Spleen (tissue), 11 donors: ENCODE measurements around the gene PTPRO. TPM values are rescaled to one million over a fixed set of nuclear protein-coding genes. Genes with fewer than 3 reads are reported as not detected.

Source experiments
- DNase-seq: peaks from one replicate; pipeline ENCODE4 v3.0.0-alpha.2; 2020
- H3K27ac ChIP-seq, 8 donors: fragments of 200-600 bp; sonication (generic) in 7 of 8; 1 replicate in 4 of 8; 2 replicates in 4 of 8; pipeline versions ENCODE4 v1.5.0 to v1.8.0; 2016 to 2021; ENCODE audit warnings: inconsistent platforms in 4 of 8, mild to moderate bottlenecking in 4 of 8, moderate library complexity in 1 of 8
- H3K27me3 ChIP-seq, 7 donors: fragments of 200-600 bp; sonication (generic) in 6 of 7; replicated peaks in 1 of 7; 1 replicate in 4 of 7; 2 replicates in 3 of 7; pipeline versions ENCODE4 v1.5.0 to v1.8.0; 2016 to 2021; ENCODE audit warnings: inconsistent platforms in 3 of 7, mild to moderate bottlenecking in 1 of 7
- H3K36me3 ChIP-seq, 6 donors: fragments of 200-600 bp; sonication (generic) in 5 of 6; 1 replicate in 4 of 6; 2 replicates in 2 of 6; pipeline versions ENCODE4 v1.5.0 to v1.8.0; 2016 to 2021; ENCODE audit warnings: inconsistent platforms in 2 of 6
- H3K4me1 ChIP-seq, 6 donors: fragments of 200-600 bp; sonication (generic) in 5 of 6; 1 replicate in 3 of 6; 2 replicates in 3 of 6; pipeline versions ENCODE4 v1.5.0 to v1.8.0; 2016 to 2021; ENCODE audit warnings: inconsistent platforms in 3 of 6
- H3K4me3 ChIP-seq, 8 donors: fragments of 200-600 bp; sonication (generic) in 7 of 8; 1 replicate in 4 of 8; 2 replicates in 4 of 8; pipeline versions ENCODE4 v1.5.0 to v1.8.0; 2016 to 2021; ENCODE audit warnings: inconsistent platforms in 4 of 8, mild to moderate bottlenecking in 4 of 8, moderate library complexity in 2 of 8
- H3K9me3 ChIP-seq, 8 donors: fragments of 200-600 bp; sonication (generic) in 7 of 8; 1 replicate in 4 of 8; 2 replicates in 4 of 8; pipeline versions ENCODE4 v1.5.0 to v1.8.0; 2016 to 2021; ENCODE audit warnings: inconsistent platforms in 4 of 8
- POLR2A ChIP-seq, 3 donors: fragments of 450-650 bp; IDR thresholded peaks; one replicate each; pipeline ENCODE4 v1.5.1; 2017; ENCODE audit warnings: antibody characterized with exemption in 3 of 3, mild to moderate bottlenecking in 1 of 3
- POLR2AphosphoS5 ChIP-seq, 3 donors: sonication (generic); formaldehyde crosslinking; IDR thresholded peaks; one replicate each; pipeline ENCODE4 v1.5.1; 2017; ENCODE audit warnings: antibody characterized with exemption in 3 of 3
- WGBS, 5 donors: extraction: QIAGEN DNeasy Blood & Tissue Kit in 3 of 5; methylation state at CpG; one replicate each; pipeline versions ENCODE4 v1.1.5 to v1.1.7; 2013 to 2018; 5-methylcytosine and 5-hydroxymethylcytosine counted together
- intact Hi-C: fragments of 100-400 bp; cut with DNase I; formaldehyde crosslinking; loops from one replicate; pipeline ENCODE4 v1.15.0; 2023; ENCODE audit warnings: low total_unique reads
- polyA plus RNA-seq, 3 donors: library from polyadenylated mRNA; stranded (reverse); fragments of 200-250 nt; gene quantifications; one replicate each; pipeline ENCODE4 v1.2.1, GENCODE V29; 2013
- total RNA-seq, 7 donors: library from RNA; depleted of rRNA in 3 of 7; stranded (reverse); fragments of >200 nt in 3 of 7; fragmentation: NEBNext Ultra II Directional in 4 of 7; extraction: Animal tissue kit (Norgen Biotek cat#: 25700) in 4 of 7; gene quantifications; one replicate each; pipeline versions ENCODE4 v1.1.0 to v1.2.1, GENCODE V29; 2016 to 2021
- TF ChIP-seq, protein P1 (sequence below), 11 experiments: fragments of 200-600 bp in 7 of 11; fragments of 450-650 bp in 4 of 11; sonication (generic) in 4 of 11; IDR thresholded peaks in 8 of 11; conservative IDR thresholded peaks in 3 of 11; 1 replicate in 7 of 11; 2 replicates in 4 of 11; pipeline versions ENCODE4 v1.4.0 to v1.8.0; 2016 to 2021; ENCODE audit warnings: antibody characterized with exemption in 11 of 11, inconsistent platforms in 4 of 11, mild to moderate bottlenecking in 1 of 11
- donor health status: healthy with polysubstance abuse.
- donor health status: DM: no; HTN: no; CAD: no; lungs with moderate emphysema.
- donor health status: DM: no; HTN: no; CAD: no.
- donor health status: Bipolar disorder and iron deficiency.
- donor health status: healthy.
- donor health status: DM: no; HTN: no; CAD: no.
- donor health status: DM: yes; HTN: yes; CAD: no.

The PTPRO gene
- total and polyA plus RNA-seq, 10 donors, result 2.3 to 12.2 (median 5.6) TPM

DNA sequence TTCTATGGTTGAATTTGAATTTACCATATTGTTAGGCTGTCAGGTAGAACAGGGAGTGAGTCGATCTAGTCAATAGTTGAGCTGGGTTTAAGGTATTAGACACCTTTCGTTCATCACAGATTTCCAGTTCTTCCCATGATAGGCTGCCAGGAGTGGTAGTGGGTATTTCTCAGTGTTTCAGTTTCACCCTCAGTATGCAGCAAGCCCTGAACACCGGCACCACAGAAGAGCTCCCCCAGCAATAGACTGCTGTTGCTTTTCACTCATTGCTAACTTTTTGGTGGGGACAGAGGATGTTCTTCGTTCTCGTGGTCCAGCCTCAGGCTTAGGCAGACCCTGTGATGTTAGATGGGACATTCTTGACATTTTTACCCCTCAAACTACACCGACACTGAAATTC is 164.6 kb downstream of the PTPRO start:
- peaks cover 0 to 1% (median 0%) of the 10 kb centered on the region in 8 donors for H3K9me3 ChIP-seq
- DNase-seq, result no peak
- WGBS, 5 donors, result 83 to 87% (median 83%) methylated on average over 6 of the region's 6 CpGs
- intact Hi-C loops, result no loop called here
- no peaks in the 10 kb centered on the region for H3K36me3 ChIP-seq
- no peak overlapping the region for H3K27ac ChIP-seq
- H3K4me3 ChIP-seq, result no peak overlapping the region
- H3K4me1 ChIP-seq, result no peaks in the 10 kb centered on the region
- TF ChIP-seq POLR2AphosphoS5 (IDR thresholded peaks at IDR 0.05), result no peak
- no peak for TF ChIP-seq POLR2A (IDR thresholded peaks at IDR 0.05)
- TF ChIP-seq, protein P1, sequence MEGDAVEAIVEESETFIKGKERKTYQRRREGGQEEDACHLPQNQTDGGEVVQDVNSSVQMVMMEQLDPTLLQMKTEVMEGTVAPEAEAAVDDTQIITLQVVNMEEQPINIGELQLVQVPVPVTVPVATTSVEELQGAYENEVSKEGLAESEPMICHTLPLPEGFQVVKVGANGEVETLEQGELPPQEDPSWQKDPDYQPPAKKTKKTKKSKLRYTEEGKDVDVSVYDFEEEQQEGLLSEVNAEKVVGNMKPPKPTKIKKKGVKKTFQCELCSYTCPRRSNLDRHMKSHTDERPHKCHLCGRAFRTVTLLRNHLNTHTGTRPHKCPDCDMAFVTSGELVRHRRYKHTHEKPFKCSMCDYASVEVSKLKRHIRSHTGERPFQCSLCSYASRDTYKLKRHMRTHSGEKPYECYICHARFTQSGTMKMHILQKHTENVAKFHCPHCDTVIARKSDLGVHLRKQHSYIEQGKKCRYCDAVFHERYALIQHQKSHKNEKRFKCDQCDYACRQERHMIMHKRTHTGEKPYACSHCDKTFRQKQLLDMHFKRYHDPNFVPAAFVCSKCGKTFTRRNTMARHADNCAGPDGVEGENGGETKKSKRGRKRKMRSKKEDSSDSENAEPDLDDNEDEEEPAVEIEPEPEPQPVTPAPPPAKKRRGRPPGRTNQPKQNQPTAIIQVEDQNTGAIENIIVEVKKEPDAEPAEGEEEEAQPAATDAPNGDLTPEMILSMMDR (IDR thresholded peaks at IDR 0.05 in 8 of 11, conservative IDR thresholded peaks at IDR 0.05 in 3 of 11), result no peak
- H3K27me3 ChIP-seq, result peaks cover 0 to 15% (median 0%) of the 10 kb centered on the region in 7 donors

DNA sequence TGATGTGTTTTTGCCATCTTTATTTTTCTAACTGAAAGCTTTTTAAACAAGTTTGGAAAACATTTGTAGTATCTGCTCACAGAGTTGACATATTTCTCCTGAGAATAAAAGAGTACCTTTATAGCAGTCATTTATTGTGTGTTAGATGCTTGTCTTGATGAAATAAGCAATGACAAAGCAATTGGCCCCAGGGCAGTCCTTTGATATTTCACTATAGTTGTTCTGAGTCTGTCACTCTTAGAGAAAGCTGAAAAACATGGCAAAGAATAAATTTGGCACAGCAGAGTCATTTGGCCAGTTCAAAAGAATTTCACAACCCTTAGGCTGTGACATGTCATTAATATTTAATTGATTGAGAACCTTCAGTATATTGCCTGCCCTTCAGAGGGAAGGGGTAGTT is 166.2 kb downstream of the PTPRO start:
- intact Hi-C loops, result no loop called here
- DNase-seq, result no peak
- no peak for TF ChIP-seq POLR2A (IDR thresholded peaks at IDR 0.05)
- TF ChIP-seq POLR2AphosphoS5 (IDR thresholded peaks at IDR 0.05), result no peak
- TF ChIP-seq, protein P1 (IDR thresholded peaks at IDR 0.05 in 8 of 11, conservative IDR thresholded peaks at IDR 0.05 in 3 of 11), result no peak
- Histone ChIP-seq H3K27me3 (peaks cover 0 to 15% (median 0%) of the 10 kb centered on the region in 7 donors), H3K4me1 (no peaks in the 10 kb centered on the region), H3K4me3 (no peak overlapping the region), H3K9me3 (peaks cover 0 to 17% (median 9%) of the 10 kb centered on the region in 8 donors), H3K27ac (no peak overlapping the region), H3K36me3 (no peaks in the 10 kb centered on the region)

DNA sequence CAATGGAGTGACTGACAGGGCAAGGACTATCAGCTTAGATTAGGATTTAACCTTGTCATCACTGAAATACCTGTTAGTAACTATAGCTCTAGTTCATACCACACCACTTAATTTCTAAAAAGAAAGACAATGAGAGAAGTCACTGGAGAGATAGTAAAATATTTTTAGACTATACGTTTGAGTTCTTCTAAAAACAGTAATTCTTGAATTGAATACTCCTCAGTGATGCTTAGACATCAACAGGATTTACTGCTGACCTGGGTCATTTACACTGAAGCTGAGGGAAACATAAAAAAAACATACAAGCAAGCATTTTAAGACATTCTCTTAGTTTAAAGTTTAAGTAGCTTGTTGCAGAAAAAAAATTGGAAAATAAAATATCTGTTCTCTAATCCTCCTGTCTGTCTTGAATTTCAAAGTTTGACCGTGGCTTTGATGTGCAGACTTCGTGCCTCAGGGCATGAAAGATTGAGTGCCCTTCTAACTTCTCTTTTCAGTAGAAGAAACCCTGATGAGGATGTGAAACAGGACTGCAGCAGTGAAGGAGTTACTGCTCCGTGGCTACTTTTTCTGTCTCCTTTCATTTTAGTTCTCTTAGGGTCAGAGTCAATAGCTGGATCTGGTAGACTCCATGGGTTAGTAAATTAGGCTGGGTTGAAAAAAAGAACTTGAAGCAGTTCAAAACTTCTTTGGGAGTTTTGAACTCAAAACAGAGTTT is 172.2 kb downstream of the PTPRO start:
- TF ChIP-seq POLR2AphosphoS5 (IDR thresholded peaks at IDR 0.05) (no peak), POLR2A (IDR thresholded peaks at IDR 0.05) (no peak)
- TF ChIP-seq, protein P1 (IDR thresholded peaks at IDR 0.05 in 8 of 11, conservative IDR thresholded peaks at IDR 0.05 in 3 of 11), result no peak
- Histone ChIP-seq H3K4me3 (no peak overlapping the region), H3K27ac (no peak overlapping the region), H3K36me3 (no peaks in the 10 kb centered on the region), H3K9me3 (peaks cover 0 to 19% (median 9%) of the 10 kb centered on the region in 8 donors), H3K4me1 (peaks cover 0 to 4% (median 0%) of the 10 kb centered on the region in 6 donors), H3K27me3 (peaks cover 0 to 5% (median 0%) of the 10 kb centered on the region in 7 donors)
- WGBS, 5 donors, result 31 to 44% (median 41%) methylated on average over 4 of the region's 4 CpGs
- intact Hi-C loops, result no loop called here
- no peak for DNase-seq

DNA sequence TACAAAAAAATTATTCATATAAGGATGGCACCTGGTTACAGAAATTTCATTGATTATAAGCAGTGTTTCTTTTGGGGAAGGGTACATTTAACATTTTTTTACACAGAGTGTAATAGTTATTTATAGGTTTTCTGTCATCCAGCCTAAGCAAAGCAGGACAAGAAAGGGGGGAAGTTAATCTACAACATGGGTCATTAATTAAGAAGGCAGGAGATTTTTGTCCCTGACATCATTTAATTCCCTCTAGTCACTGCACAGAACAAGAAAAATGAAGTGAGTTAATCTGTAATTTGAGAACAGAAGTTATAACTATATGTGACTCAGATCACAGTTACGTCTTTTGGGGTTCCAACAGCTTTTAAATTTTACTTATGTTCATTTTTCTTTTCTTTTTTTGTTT is 173.4 kb downstream of the PTPRO start:
- intact Hi-C loops, result no loop called here
- peaks cover 0 to 4% (median 0%) of the 10 kb centered on the region in 6 donors for H3K4me1 ChIP-seq
- WGBS, 5 donors, result 0% methylated on average over 1 of the region's 1 CpG
- no peak for DNase-seq
- H3K36me3 ChIP-seq, result no peaks in the 10 kb centered on the region
- peaks cover 0 to 19% (median 9%) of the 10 kb centered on the region in 8 donors for H3K9me3 ChIP-seq
- H3K27me3 ChIP-seq, result peaks cover 0 to 5% (median 0%) of the 10 kb centered on the region in 7 donors
- no peak overlapping the region for H3K27ac ChIP-seq
- no peak for TF ChIP-seq POLR2AphosphoS5 (IDR thresholded peaks at IDR 0.05)
- TF ChIP-seq, protein P1 (IDR thresholded peaks at IDR 0.05 in 8 of 11, conservative IDR thresholded peaks at IDR 0.05 in 3 of 11), result no peak
- TF ChIP-seq POLR2A (IDR thresholded peaks at IDR 0.05), result no peak
- H3K4me3 ChIP-seq, result no peak overlapping the region
